Fibroblast of skin of back (primary cell): ENCODE results near the gene RHBDL3. TPM values are rescaled to one million over a fixed set of nuclear protein-coding genes. Genes with fewer than 3 reads are reported as not detected.
"Not testable (repeated sequence)": the region's sequence is repeated elsewhere in the genome, so short reads cannot be mapped to it uniquely, and the experiment has no call there.

Source experiments
- DNase-seq: peaks from one replicate; pipeline ENCODE4 v3.0.0-alpha.2; 2013
- polyA plus RNA-seq, 2 experiments: library from polyadenylated mRNA; unstranded; fragments of 120-200 nt; gene quantifications; one replicate each; pipeline ENCODE4 v1.2.1, GENCODE V29; 2013; ENCODE audit not compliant: insufficient read length in 2 of 2

The RHBDL3 gene
- 0.59 TPM for polyA plus RNA-seq (2013, experiment 1 of 2; ENCODE audit: insufficient read length)
- polyA plus RNA-seq (2013, experiment 2 of 2; ENCODE audit: insufficient read length) = 0.10 TPM

DNA sequence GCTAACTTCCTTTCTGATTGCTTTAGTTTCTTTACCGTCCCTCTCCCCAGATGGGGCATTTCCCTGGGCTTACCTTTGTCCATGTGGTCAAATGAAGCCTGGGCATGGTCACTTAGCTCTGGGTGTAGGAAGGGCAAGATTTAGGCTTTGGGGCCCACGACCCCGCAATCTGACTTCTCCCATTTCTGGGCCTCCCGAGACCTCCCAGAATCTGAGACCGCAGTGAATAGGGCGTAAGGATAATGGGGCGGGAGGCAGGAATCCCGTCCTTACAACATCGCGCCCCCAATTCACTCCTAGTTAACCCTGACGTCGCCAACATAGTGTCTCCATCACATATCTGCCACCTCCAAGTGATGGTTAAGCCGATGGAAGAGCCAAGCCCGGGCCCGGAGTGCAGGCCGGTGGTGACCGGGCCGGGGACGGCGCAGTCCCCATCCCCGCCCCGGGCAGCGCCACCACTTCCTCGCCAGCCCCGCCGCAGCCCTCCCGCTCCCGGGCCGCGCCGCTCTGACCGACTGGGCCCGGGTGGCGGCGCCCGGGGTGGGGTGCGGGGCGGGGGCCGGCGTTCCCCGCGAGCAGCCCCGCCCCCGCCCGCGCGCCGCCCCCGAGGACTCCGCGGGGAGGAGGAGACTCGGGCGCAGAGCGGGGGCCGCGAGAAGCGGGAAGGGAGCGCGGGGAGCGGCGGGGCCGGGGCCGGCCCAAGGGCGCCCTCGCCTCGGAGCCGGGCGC is at the start of gene RHBDL3:
RHBDL3 (plus strand) TSS at position 641 of the 732 bp plus-strand sequence. CDS start 358 bp downstream, outside the sequence.
- DNase-seq = peak; percentile 25

DNA sequence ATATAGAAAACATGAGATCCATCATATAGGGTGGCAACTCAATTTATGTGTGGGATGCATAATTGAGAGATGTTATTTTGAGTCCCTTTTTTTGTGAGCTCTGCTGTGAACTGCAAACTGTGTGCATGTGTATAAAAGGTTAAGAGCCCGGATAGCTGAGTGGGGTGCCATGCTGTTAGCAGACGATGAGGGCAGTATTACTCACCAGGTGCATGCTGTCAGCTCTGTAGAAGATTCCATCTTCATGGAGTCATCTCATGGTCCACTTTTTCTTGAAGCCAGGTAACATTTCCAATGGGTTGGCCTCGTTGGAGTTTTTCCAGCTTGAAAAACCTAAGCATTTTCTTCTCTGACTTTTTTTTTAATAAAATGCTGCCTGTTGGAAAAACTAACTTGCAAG is 43.0 kb upstream of the RHBDL3 start:
- DNase-seq = no peak

DNA sequence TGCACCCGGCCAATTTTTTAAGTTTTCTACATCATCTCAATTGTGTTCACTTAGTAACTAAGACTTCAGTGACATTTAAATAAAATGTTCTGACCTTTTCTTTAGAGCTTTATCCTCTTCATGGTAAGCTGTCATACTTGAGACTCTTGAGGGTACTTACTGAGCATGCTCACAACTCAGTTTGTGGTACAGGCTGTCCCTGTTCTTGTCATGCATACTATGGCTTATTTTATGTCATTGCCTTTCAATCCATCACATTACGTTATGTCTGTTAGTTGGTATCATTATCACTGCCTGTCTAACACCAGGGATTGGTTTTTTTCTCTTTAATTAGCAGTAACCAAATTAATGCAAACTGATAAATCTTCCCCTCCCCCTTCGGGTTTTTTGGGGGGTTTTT is 41.9 kb upstream of the RHBDL3 start:
- no peak for DNase-seq

GRCh38 chr17:32226886-32227285 is 38.7 kb upstream of the RHBDL3 start:
- DNase-seq = no peak

GRCh38 chr17:32227910-32228309 is 37.7 kb upstream of the RHBDL3 start:
- no peak for DNase-seq

GRCh38 chr17:32235588-32235987 is 30.0 kb upstream of the RHBDL3 start:
- DNase-seq = no peak

DNA sequence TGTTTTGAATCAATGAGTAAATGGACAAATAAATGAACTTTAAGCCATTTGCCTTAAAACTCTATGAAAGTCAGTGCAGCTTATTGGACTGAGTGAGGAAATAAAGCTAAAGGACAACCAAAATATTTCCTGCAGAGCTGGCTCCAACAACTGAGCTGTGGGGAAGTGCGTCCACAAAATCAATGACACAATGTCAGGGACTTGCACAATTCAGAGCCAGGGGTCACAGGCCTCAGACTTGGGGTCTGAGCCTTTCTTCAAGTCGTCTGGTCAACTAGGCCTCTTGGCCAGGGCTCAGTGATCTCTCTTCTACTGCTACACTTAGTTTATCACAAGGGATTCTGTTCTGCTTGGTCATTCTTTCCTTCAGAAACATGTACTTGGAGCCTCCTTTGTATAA is 26.2 kb upstream of the RHBDL3 start:
- no peak for DNase-seq

DNA sequence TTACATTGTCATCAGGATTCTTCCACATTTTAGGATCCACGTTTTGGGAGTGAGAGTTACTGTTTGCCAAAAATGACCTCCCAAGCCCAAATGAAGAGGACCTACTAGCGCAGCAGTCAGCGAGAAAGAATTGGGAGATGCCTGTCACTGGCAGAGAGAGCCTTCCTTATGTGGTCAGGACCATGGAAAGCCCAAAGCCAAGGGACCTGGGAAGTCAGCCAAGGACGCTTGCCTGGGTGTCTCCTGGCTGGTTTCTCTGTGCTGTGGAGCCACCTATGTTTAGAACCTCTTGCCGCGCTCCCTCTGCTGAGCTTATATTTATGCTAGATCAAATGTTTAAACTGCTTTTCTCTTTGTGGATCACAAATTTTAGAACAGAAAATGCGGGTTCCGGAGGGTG is 24.9 kb upstream of the RHBDL3 start:
- peak; percentile 49 for DNase-seq

- DNase-seq = no peak
These were observed 24.0 kb upstream of the RHBDL3 start for GRCh38 chr17:32241640-32242039.

DNA sequence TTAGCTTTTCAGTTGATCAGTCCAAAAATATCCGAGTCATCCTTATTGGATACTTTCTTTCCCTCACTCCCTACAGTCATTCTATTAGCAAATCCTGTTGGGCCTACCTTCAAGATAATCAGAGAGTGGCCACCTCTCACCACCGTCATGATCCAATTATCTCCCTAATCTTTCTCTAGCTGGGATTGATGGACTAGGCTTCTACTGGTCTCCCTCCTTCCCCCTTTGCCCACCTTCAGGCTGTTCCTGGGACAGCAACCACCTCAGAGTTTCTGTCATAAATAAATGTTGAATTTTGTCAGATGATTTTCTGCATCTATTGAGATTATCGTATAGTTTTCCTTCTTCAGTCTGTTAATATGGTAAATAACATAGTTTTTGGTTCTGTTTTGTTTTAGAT is 16.2 kb upstream of the RHBDL3 start:
- no peak for DNase-seq

DNA sequence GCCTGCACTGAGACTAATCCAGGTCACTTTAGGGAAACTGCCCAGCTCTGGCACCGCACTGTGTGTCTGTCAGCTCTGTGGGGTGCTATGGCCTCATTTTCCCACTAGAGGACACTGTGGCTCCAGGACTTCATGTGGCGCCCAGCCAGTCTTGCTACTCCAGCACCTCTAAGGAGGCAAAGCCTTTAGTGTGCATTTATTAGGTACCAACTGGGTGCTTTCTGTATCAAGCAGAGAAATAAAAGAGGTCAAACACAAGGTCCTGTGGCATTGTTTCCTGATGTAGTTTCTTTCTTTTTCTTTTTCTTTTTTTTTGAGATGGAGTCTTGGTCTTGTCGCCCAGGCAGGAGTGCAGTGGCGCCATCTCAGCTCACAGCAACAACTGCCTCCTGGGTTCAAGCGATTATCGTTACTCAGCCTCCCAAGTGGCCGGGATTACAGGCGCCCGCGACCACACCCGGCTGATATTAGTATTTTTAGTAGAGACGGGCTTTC is 12.5 kb upstream of the RHBDL3 start:
- peak; percentile 74 for DNase-seq

GRCh38 chr17:32256012-32256700 is 9.5 kb upstream of the RHBDL3 start:
- no peak for DNase-seq

- no peak for DNase-seq
These were observed 9.0 kb upstream of the RHBDL3 start for GRCh38 chr17:32256701-32257019.

- no peak for DNase-seq
These were observed 7.1 kb upstream of the RHBDL3 start for GRCh38 chr17:32258383-32259140.

DNA sequence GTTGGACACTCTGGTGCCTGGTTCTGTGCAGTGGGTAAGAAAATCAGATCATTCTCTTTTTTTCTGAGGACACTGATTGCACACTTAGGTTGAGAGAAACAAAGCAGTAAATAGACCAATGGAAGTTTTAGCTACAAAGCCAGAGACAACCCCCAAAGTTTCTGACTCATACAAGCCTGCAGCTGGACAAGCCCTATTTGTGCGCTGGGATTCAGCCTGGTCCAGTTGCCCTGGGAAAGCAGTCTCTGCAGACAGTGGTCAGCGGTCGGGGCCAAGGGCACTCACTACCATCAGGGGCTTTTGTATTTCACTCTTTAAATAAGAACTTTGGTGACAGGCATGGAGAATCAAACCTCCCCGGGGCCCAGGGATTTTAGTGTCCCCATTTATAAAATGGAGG is 6.0 kb upstream of the RHBDL3 start:
- DNase-seq = no peak

- no peak for DNase-seq
These were observed 4.3 kb upstream of the RHBDL3 start for GRCh38 chr17:32261417-32261736.

DNA sequence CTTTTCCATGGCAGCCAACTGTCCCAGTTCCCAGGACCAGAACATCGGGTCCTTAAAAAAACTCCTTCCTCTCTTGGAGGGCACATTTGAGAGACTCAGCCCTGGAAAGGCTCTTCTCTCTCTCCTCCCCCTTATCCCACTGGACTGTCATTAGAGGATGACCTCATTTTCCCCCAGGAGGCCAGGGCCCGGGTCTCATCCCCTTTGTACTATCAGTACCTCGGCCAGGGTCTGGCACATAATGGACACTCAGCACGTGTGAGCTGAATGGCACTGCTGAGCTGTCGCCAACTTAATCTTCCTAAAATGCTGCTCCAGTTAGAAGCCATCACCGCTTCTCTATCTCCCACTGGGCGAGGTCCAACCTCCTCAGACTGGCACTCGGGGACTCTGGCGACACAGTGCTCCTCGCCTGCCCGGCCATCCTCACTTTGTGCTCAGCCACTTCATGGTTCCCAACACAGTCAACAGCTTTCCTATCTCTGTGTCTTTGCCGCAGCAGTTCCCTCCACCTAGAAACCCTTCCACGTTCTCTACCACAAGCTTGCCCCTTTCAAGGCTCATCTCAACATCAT is 3.6 kb upstream of the RHBDL3 start:
- no peak for DNase-seq

- DNase-seq = not testable (repeated sequence)
These were observed 2.1 kb upstream of the RHBDL3 start for GRCh38 chr17:32263515-32263914.

DNA sequence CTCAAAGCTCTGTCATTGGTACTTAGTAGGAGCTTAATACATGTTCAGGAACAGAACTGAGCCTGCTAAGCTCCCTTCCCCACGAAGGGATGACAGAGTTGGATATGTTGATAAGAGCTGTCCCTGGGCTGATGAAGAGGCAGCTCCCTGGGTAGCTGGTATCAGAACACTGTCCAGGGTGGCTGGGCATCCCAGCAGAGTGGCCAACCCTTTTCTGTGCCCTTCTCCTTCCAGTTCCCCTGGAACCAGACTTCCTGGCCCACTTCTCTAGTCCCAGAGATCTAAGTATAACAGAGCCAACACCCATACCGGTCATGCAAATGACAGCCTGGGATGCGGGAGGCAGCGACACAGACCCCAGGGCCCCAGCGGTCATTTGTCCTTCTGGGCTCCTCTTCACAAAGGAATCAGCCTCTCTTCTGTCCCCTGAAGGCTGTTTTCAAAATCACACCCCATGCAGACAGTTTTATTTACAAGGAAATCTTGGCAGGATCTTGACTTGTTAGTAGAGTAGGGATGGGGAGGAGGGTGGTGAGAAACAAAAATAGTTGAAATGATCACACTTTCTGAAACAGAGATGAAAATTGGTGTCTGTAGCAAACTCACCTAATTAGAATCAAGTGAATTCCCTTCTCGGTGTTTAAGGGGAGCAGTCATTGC is 1.4 kb upstream of the RHBDL3 start:
- no peak for DNase-seq

DNA sequence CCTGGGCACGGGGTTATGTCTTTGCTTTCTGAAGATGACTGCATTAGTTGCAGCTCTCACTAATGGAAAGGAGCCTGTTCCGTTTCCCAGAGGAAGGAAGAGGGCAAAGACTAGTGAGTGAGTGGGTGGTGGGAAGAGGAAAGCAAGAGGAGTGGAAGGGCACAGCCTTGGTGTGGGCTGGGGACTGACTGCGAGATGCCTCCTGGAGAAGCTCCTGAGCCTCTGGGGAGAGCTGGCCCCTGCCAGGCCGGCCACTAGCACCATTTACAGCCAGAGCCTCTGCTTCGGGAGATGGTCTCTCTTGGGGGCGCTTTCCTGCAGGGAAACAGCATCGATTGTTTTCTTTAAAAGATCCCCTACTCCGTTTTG is 825 bp upstream of the RHBDL3 start:
- no peak for DNase-seq

- DNase-seq = no peak
These were observed 388 bp downstream of the RHBDL3 start for GRCh38 chr17:32266051-32266388.

GRCh38 chr17:32266389-32267301 is 1.0 kb downstream of the RHBDL3 start:
- no peak for DNase-seq
